SK-N-MC (cell line): Measurements from ENCODE around the gene ZNF438.

Experiments used
- EZH2 ChIP-seq: fragments of 200-600 bp; sonication (generic); IDR thresholded peaks from one replicate; pipeline ENCODE4 v1.6.1; 2017; ENCODE audit warnings: antibody characterized with exemption
- FOXP2 ChIP-seq: optimal IDR thresholded peaks from 2 replicates; pipeline ENCODE3; 2011; ENCODE audit warnings: mild to moderate bottlenecking, moderate library complexity; ENCODE audit not compliant: insufficient read depth; ENCODE audit errors: extremely low read length, control extremely low read depth
- POLR2AphosphoS5 ChIP-seq: IDR thresholded peaks from 2 replicates; pipeline ENCODE4 v1.6.1; 2012; ENCODE audit warnings: mild to moderate bottlenecking, low read depth, low read length, borderline replicate concordance

DNA sequence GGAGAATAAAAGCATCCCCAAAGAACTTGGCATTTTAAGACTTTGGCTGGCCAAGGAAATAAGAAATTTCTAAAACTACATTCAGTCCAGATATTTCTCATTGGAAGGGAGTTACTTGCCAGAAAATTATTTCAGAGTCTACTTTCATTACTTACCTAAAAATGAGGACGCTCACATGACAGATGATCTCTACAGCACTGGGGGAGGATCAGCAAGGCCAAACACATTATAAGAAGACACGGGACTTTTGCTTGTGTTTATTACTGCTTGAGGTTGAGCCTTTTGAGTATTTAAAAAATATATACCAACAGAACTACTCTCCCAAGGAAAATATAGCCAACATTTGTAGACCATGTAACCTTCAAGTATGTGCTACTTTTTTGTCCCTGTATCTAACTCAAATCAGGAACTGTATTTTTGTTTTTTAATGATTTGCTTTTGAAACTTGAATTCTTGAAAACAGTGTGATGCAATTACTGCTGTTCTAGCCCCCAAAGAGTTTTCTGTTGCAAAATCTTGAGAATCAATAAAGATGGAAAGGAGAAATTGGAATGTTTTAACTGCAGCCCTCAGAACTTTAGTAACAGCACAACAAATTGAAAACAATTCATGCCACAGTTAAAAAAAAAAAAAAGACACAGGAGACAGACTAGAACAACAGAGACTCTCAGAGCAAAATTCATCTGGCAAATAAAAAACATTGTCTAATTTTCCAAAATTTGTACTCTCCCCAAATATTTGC, 128.1 kb downstream of the ZNF438 start:
- no peak for TF ChIP-seq POLR2AphosphoS5
- no peak for TF ChIP-seq EZH2
- no peak for TF ChIP-seq FOXP2
